Measurements from ENCODE around the gene GTF3C2.
A peak's percentile ranks its signal among the peaks of the same experiment; 100 is the strongest.
"Not testable (repeated sequence)": the region's sequence is repeated elsewhere in the genome, so short reads cannot be mapped to it uniquely, and the experiment has no call there.

GTF3C2 gene

GRCh38 chr2:27320958-27321543, 35.5 kb downstream of the GTF3C2 start:
- peak; percentile 20 for DNase-seq

GRCh38 chr2:27319839-27320238, 36.7 kb downstream of the GTF3C2 start:
- not testable (repeated sequence) for DNase-seq

GRCh38 chr2:27316655-27317412, 39.7 kb downstream of the GTF3C2 start:
- DNase-seq, result peak; percentile 62

GRCh38 chr2:27315122-27315521, 41.4 kb downstream of the GTF3C2 start:
- no peak for DNase-seq

- no peak for DNase-seq
These were observed 41.9 kb downstream of the GTF3C2 start for GRCh38 chr2:27314709-27315108.

- no peak for DNase-seq
These were observed 42.5 kb downstream of the GTF3C2 start for GRCh38 chr2:27313882-27314645.

GRCh38 chr2:27312152-27312551, 44.4 kb downstream of the GTF3C2 start:
- no peak for DNase-seq

- no peak for DNase-seq
These were observed 46.9 kb downstream of the GTF3C2 start for GRCh38 chr2:27309651-27310050.

GRCh38 chr2:27308359-27308881, 48.1 kb downstream of the GTF3C2 start, which contains the start of gene UCN:
TSS of gene UCN (minus strand) at chr2:27308445. CDS start at chr2:27307895, 550 bp downstream.
- no peak for DNase-seq

- no peak for DNase-seq
These were observed 48.8 kb downstream of the GTF3C2 start for GRCh38 chr2:27307545-27308358.

- DNase-seq, result no peak
These were observed 49.3 kb downstream of the GTF3C2 start for GRCh38 chr2:27307287-27307544.

GRCh38 chr2:27306573-27307286, 49.8 kb downstream of the GTF3C2 start:
- no peak for DNase-seq

GRCh38 chr2:27306136-27306535, 50.4 kb downstream of the GTF3C2 start:
- DNase-seq, result no peak

GRCh38 chr2:27305516-27305915, 51.0 kb downstream of the GTF3C2 start:
- no peak for DNase-seq

GRCh38 chr2:27304488-27305240, 51.9 kb downstream of the GTF3C2 start:
- DNase-seq, result no peak

- peak; percentile 78 for DNase-seq
These were observed 53.2 kb downstream of the GTF3C2 start for GRCh38 chr2:27303093-27304025.

GRCh38 chr2:27300606-27301005, 56.0 kb downstream of the GTF3C2 start:
- DNase-seq, result not testable (repeated sequence)

- no peak for DNase-seq
These were observed 58.0 kb downstream of the GTF3C2 start for GRCh38 chr2:27298391-27299080.

GRCh38 chr2:27297195-27297594, 59.4 kb downstream of the GTF3C2 start:
- DNase-seq, result no peak

GRCh38 chr2:27296481-27296880, 60.1 kb downstream of the GTF3C2 start:
- no peak for DNase-seq
